Ascending aorta (tissue), 2 donors: ENCODE results near the gene KRTAP20-4. TPM values are rescaled to one million over a fixed set of nuclear protein-coding genes. Genes with fewer than 3 reads are reported as not detected.

Source experiments
- DNase-seq, 2 donors: peaks; one replicate each; pipeline ENCODE4 v3.0.0-alpha.2; 2019; ENCODE audit warnings: low spot score in 2 of 2
- H3K27ac ChIP-seq, 2 donors: fragments of 200-600 bp; sonication (generic); one replicate each; pipeline ENCODE4 v1.5.1; 2016 to 2017; ENCODE audit warnings: mild to moderate bottlenecking in 1 of 2
- H3K27me3 ChIP-seq: fragments of 200-600 bp; sonication (generic); one replicate; pipeline ENCODE4 v1.5.1; 2017
- H3K36me3 ChIP-seq, 2 donors: fragments of 200-600 bp; sonication (generic); one replicate each; pipeline ENCODE4 v1.5.1; 2016
- H3K4me1 ChIP-seq, 2 donors: fragments of 200-600 bp; sonication (generic); one replicate each; pipeline ENCODE4 v1.5.1; 2016 to 2017; ENCODE audit warnings: mild to moderate bottlenecking in 1 of 2
- H3K4me3 ChIP-seq, 2 donors: fragments of 200-600 bp; sonication (generic); one replicate each; pipeline ENCODE4 v1.5.1; 2016 to 2017; ENCODE audit warnings: mild to moderate bottlenecking in 1 of 2
- H3K9me3 ChIP-seq, 2 donors: fragments of 200-600 bp; sonication (generic); one replicate each; pipeline ENCODE4 v1.5.1; 2016
- CTCF ChIP-seq, 3 experiments: fragments of 200-600 bp in 2 of 3; fragments of 450-650 bp in 1 of 3; sonication (generic) in 2 of 3; IDR thresholded peaks; one replicate each; pipeline ENCODE4 v1.5.1; 2016 to 2019; ENCODE audit warnings: antibody characterized with exemption in 3 of 3, mild to moderate bottlenecking in 1 of 3, moderate library complexity in 1 of 3
- intact Hi-C: fragments of 100-400 bp; cut with DNase I; formaldehyde crosslinking; loops from one replicate; pipeline ENCODE4 v1.15.1; 2023
- total RNA-seq: library from RNA; depleted of rRNA; stranded (reverse); fragments of >200 nt; gene quantifications from one replicate; pipeline ENCODE4 v1.1.0, GENCODE V29; 2016

KRTAP20-4 gene
- total RNA-seq, 1 donor from 2014 or later, result not detected

- intact Hi-C loops, result no loop called here
- no peaks in the 10 kb centered on the region for H3K27me3 ChIP-seq
- no peaks in the 10 kb centered on the region for H3K36me3 ChIP-seq
- no peaks in the 10 kb centered on the region for H3K4me1 ChIP-seq
- H3K4me3 ChIP-seq, result no peak overlapping the region
- no peak for DNase-seq
- no peak overlapping the region for H3K27ac ChIP-seq
- TF ChIP-seq CTCF (IDR thresholded peaks at IDR 0.05), result no peak
- H3K9me3 ChIP-seq, result no peaks in the 10 kb centered on the region
Measured at GRCh38 chr21:30652891-30653290, 32.5 kb downstream of the KRTAP20-4 start.

GRCh38 chr21:30668776-30669175 lies 48.3 kb downstream of the KRTAP20-4 start:
- Histone ChIP-seq H3K27ac (no peak overlapping the region), H3K4me3 (no peak overlapping the region), H3K4me1 (no peaks in the 10 kb centered on the region), H3K27me3 (no peaks in the 10 kb centered on the region), H3K9me3 (no peaks in the 10 kb centered on the region), H3K36me3 (no peaks in the 10 kb centered on the region)
- no peak for DNase-seq
- TF ChIP-seq CTCF (IDR thresholded peaks at IDR 0.05), result no peak
- intact Hi-C loops, result no loop called here

Other genes with a start within 250 kb of the KRTAP20-4 start
- not detected for gene KRTAP13-2, start 248.4 kb upstream of the KRTAP20-4 start, total RNA-seq
- not detected for gene KRTAP13-1, start 224.6 kb upstream of the KRTAP20-4 start, total RNA-seq
- gene KRTAP13-3, start 194.7 kb upstream of the KRTAP20-4 start, total RNA-seq, result not detected
- not detected for gene KRTAP13-4, start 190.4 kb upstream of the KRTAP20-4 start, total RNA-seq
- gene KRTAP15-1, start 180.4 kb upstream of the KRTAP20-4 start, total RNA-seq, result not detected
- gene KRTAP19-1, start 140.3 kb upstream of the KRTAP20-4 start, total RNA-seq, result not detected
- not detected for gene KRTAP19-2, start 133.2 kb upstream of the KRTAP20-4 start, total RNA-seq
- gene KRTAP19-3, start 128.6 kb upstream of the KRTAP20-4 start, total RNA-seq, result not detected
- not detected for gene KRTAP19-4, start 123.5 kb upstream of the KRTAP20-4 start, total RNA-seq
- not detected for gene KRTAP19-5, start 118.5 kb upstream of the KRTAP20-4 start, total RNA-seq
- gene KRTAP19-6, start 78.8 kb upstream of the KRTAP20-4 start, total RNA-seq, result not detected
- not detected for gene KRTAP19-7, start 59.3 kb upstream of the KRTAP20-4 start, total RNA-seq
- gene KRTAP22-2, start 30.2 kb upstream of the KRTAP20-4 start, total RNA-seq, result not detected
- gene KRTAP6-3, start 28.2 kb upstream of the KRTAP20-4 start, total RNA-seq, result not detected
- gene KRTAP6-2, start 21.7 kb upstream of the KRTAP20-4 start, total RNA-seq, result not detected
- gene KRTAP22-1, start 19.5 kb upstream of the KRTAP20-4 start, total RNA-seq, result not detected
- gene KRTAP6-1, start 6.7 kb upstream of the KRTAP20-4 start, total RNA-seq, result not detected
- gene KRTAP20-1, start 4.2 kb upstream of the KRTAP20-4 start, total RNA-seq, result not detected
- gene KRTAP20-2, start 14.6 kb downstream of the KRTAP20-4 start, total RNA-seq, result not detected
- not detected for gene KRTAP20-3, start 22.2 kb downstream of the KRTAP20-4 start, total RNA-seq
- gene KRTAP21-3, start 98.2 kb downstream of the KRTAP20-4 start, total RNA-seq, result not detected
- not detected for gene KRTAP21-2, start 126.6 kb downstream of the KRTAP20-4 start, total RNA-seq
- gene KRTAP21-1, start 134.8 kb downstream of the KRTAP20-4 start, total RNA-seq, result not detected
- not detected for gene KRTAP8-1, start 192.6 kb downstream of the KRTAP20-4 start, total RNA-seq
- gene KRTAP7-1, start 209.1 kb downstream of the KRTAP20-4 start, total RNA-seq, result not detected